Common myeloid progenitor, CD34-positive (primary cell): ENCODE data around the gene PALD1.

ENCODE experiments used
- CTCF ChIA-PET: fragments of 350-600 bp; sonication (Branson Sonifier 250); formaldehyde crosslinking; loops from one replicate; lab custom pipeline; 2021; ENCODE audit warnings: antibody characterized with exemption; lab: Charles Lee
- POLR2A ChIA-PET: fragments of 350-600 bp; sonication (Branson Sonifier 250); formaldehyde crosslinking; loops from one replicate; lab custom pipeline; 2021; ENCODE audit warnings: antibody characterized with exemption; lab: Charles Lee
- DNase-seq, 3 donors: peaks; one replicate each; pipeline versions ENCODE4 v3.0.0 to v3.0.0-alpha.2; 2013
- H3K27ac ChIP-seq, 2 experiments: 1 replicate in 1 of 2; 2 replicates in 1 of 2; pipeline ENCODE4 v1.7.0; 2013; ENCODE audit warnings: inconsistent platforms in 2 of 2, low read length in 2 of 2, mild to moderate bottlenecking in 2 of 2, low read depth in 1 of 2, moderate library complexity in 1 of 2; ENCODE audit not compliant: severe bottlenecking in 2 of 2, insufficient read depth in 1 of 2, poor library complexity in 1 of 2
- H3K27me3 ChIP-seq, 5 experiments: replicated peaks in 2 of 5; 1 replicate in 3 of 5; 2 replicates in 2 of 5; pipeline versions ENCODE4 v1.6.1 to v1.7.0; 2013; ENCODE audit warnings: low read length in 4 of 5, mild to moderate bottlenecking in 2 of 5, moderate library complexity in 2 of 5, inconsistent platforms in 1 of 5; ENCODE audit not compliant: insufficient read depth in 5 of 5, control insufficient read depth in 4 of 5
- H3K36me3 ChIP-seq, 4 experiments: 1 replicate in 2 of 4; 2 replicates in 2 of 4; pipeline versions ENCODE4 v1.6.1 to v1.7.0; 2013; ENCODE audit warnings: low read length in 3 of 4, control low read depth in 1 of 4, mild to moderate bottlenecking in 1 of 4; ENCODE audit not compliant: control insufficient read depth in 4 of 4, insufficient read depth in 4 of 4
- H3K4me1 ChIP-seq, 4 experiments: 1 replicate in 3 of 4; 2 replicates in 1 of 4; pipeline versions ENCODE4 v1.6.1 to v1.7.1; 2013; ENCODE audit warnings: low read length in 3 of 4, mild to moderate bottlenecking in 3 of 4, control low read depth in 1 of 4, inconsistent platforms in 1 of 4, moderate library complexity in 1 of 4; ENCODE audit not compliant: control insufficient read depth in 4 of 4, insufficient read depth in 4 of 4; ENCODE audit errors: control extremely low read depth in 1 of 4
- H3K4me3 ChIP-seq, 7 experiments: 1 replicate in 4 of 7; 2 replicates in 3 of 7; pipeline versions ENCODE4 v1.5.1 to v1.7.0; 2013; ENCODE audit warnings: mild to moderate bottlenecking in 7 of 7, low read length in 6 of 7, moderate library complexity in 6 of 7, inconsistent platforms in 2 of 7, low read depth in 2 of 7, control low read depth in 1 of 7; ENCODE audit not compliant: insufficient read depth in 4 of 7, control insufficient read depth in 1 of 7; ENCODE audit errors: extremely low read depth in 1 of 7
- H3K9me3 ChIP-seq, 5 experiments: 1 replicate in 4 of 5; 2 replicates in 1 of 5; pipeline versions ENCODE4 v1.6.1 to v1.7.1; 2013; ENCODE audit warnings: low read length in 4 of 5, mild to moderate bottlenecking in 2 of 5, inconsistent platforms in 1 of 5, low read depth in 1 of 5, moderate library complexity in 1 of 5; ENCODE audit not compliant: control insufficient read depth in 4 of 5, insufficient read depth in 2 of 5; ENCODE audit errors: control extremely low read depth in 1 of 5
- WGBS: methylation state at CpG from one replicate; pipeline ENCODE4 v1.1.5; 2013; ENCODE audit not compliant: insufficient coverage; 5-methylcytosine and 5-hydroxymethylcytosine counted together

PALD1 gene

GRCh38 chr10:70557876-70558275, 79.3 kb downstream of the PALD1 start:
- POLR2A ChIA-PET = no interaction called here
- peaks cover 0 to 40% (median 12%) of the 10 kb centered on the region in 4 experiments for H3K4me1 ChIP-seq

DNA sequence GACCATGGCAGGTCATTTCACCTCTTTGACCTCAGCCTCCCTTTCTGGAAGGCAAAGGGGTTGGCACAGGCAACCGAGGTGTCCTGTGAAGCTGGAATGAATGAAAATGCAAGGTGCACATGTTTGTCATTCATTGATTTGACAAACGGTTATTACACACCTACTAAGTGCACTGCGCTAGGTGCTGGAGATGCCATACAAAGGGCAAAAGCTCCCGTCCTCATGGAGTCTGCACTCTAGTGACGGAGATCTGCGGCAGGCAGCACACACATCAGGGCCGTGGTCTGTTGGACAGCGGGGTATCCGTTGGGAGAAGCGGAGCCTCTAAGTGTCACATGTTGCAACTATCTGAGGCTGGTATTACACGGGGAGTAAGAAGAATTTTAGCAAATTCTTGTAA, 79.7 kb downstream of the PALD1 start:
- CTCF ChIA-PET = interaction anchor here (0.9 to 5.3 kb wide), 25 partner anchors 9 to 325 kb away, joined by 3 to 69 read pairs (median 5); partner anchors contain the start of gene ADAMTS14
- H3K4me1 ChIP-seq = peaks cover 0 to 44% (median 13%) of the 10 kb centered on the region in 4 experiments
- H3K9me3 ChIP-seq = no peaks in the 10 kb centered on the region
- H3K4me3 ChIP-seq = no peak overlapping the region
- DNase-seq = no peak
- POLR2A ChIA-PET = no interaction called here
- H3K27me3 ChIP-seq = no peaks in the 10 kb centered on the region
- peak overlapping the region in 1 of 2 experiments; percentile 67 for H3K27ac ChIP-seq
- WGBS = 98% methylated on average over 9 of the region's 11 CpGs
- peaks cover 0 to 1% (median 0%) of the 10 kb centered on the region in 4 experiments for H3K36me3 ChIP-seq

More at GRCh38 chr10:70557876-70558275, 79.3 kb downstream of the PALD1 start:
- H3K4me3 ChIP-seq = no peak overlapping the region
- peaks cover 0 to 2% (median 0%) of the 10 kb centered on the region in 4 experiments for H3K36me3 ChIP-seq
- no peaks in the 10 kb centered on the region for H3K27me3 ChIP-seq
- CTCF ChIA-PET = interaction anchor here (1.6 to 4.5 kb wide), 4 partner anchors 8 to 201 kb away, joined by 4 to 69 read pairs (median 16); no protein-coding TSS in a partner anchor
- no peak overlapping the region for H3K27ac ChIP-seq
- H3K9me3 ChIP-seq = no peaks in the 10 kb centered on the region
- DNase-seq = no peak
- WGBS = 58% methylated on average over 2 of the region's 2 CpGs

GRCh38 chr10:70558871-70559810, 80.6 kb downstream of the PALD1 start:
- Histone ChIP-seq H3K36me3 (no peaks in the 10 kb centered on the region), H3K4me1 (peaks cover 0 to 50% (median 13%) of the 10 kb centered on the region in 4 experiments), H3K4me3 (peak overlapping the region in 5 of 7 experiments; percentile 30 to 79 (median 59)), H3K27me3 (no peaks in the 10 kb centered on the region), H3K9me3 (no peaks in the 10 kb centered on the region), H3K27ac (peak overlapping the region in 1 of 2 experiments; percentile 67)
- DNase-seq = peak; percentile 78 to 85 (median 85)
- ChIA-PET POLR2A (interaction anchor here (0.6 to 1.1 kb wide), 2 partner anchors 17 to 200 kb away, joined by 3 to 4 read pairs; no protein-coding TSS in a partner anchor), CTCF (interaction anchor here (0.6 to 5.3 kb wide), 35 partner anchors 10 to 687 kb away, joined by 3 to 69 read pairs (median 4); partner anchors contain the start of gene ADAMTS14)
- 20% methylated on average over 11 of the region's 20 CpGs for WGBS

DNA sequence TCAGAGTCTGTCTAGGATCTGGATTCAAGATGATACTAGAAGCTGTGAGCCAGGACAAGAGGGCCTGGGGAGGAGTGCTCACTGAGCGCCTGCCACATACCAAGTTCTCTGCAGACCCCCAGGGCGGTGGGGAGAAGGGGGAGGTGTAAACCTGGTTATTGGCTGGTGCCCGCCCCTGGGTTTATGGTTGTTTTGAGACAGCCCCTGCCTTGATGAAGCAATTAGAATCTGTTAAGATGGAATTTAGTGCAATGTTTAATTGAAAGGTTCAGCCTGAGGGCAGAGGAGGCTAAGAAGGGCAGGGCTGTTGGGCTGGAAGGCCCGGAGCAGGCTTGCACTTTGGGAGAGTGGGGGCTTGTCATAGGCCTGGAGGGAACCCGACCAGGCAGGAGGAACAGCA, 81.3 kb downstream of the PALD1 start:
- H3K9me3 ChIP-seq = no peaks in the 10 kb centered on the region
- no peak for DNase-seq
- peaks cover 0 to 56% (median 13%) of the 10 kb centered on the region in 4 experiments for H3K4me1 ChIP-seq
- H3K36me3 ChIP-seq = peaks cover 0 to 2% (median 0%) of the 10 kb centered on the region in 4 experiments
- no peaks in the 10 kb centered on the region for H3K27me3 ChIP-seq
- peak overlapping the region in 1 of 2 experiments; percentile 27 for H3K27ac ChIP-seq
- H3K4me3 ChIP-seq = no peak overlapping the region
- CTCF ChIA-PET = interaction anchor here (0.8 to 5.3 kb wide), 17 partner anchors 9 to 686 kb away, joined by 3 to 69 read pairs (median 5); partner anchors contain the start of gene ADAMTS14
- POLR2A ChIA-PET = no interaction called here
- WGBS = 98% methylated on average over 5 of the region's 5 CpGs

- WGBS = 96% methylated on average over 12 of the region's 14 CpGs
- DNase-seq = no peak
- no peaks in the 10 kb centered on the region for H3K27me3 ChIP-seq
- H3K27ac ChIP-seq = no peak overlapping the region
- H3K9me3 ChIP-seq = no peaks in the 10 kb centered on the region
- CTCF ChIA-PET = interaction anchor here (0.6 to 5.3 kb wide), 19 partner anchors 8 to 321 kb away, joined by 3 to 69 read pairs (median 5); partner anchors contain the start of gene ADAMTS14
- peaks cover 0 to 3% (median 0%) of the 10 kb centered on the region in 4 experiments for H3K36me3 ChIP-seq
- H3K4me1 ChIP-seq = peaks cover 0 to 63% (median 18%) of the 10 kb centered on the region in 4 experiments
- H3K4me3 ChIP-seq = no peak overlapping the region
- POLR2A ChIA-PET = no interaction called here
Observed at GRCh38 chr10:70560511-70560941, 82.0 kb downstream of the PALD1 start.

DNA sequence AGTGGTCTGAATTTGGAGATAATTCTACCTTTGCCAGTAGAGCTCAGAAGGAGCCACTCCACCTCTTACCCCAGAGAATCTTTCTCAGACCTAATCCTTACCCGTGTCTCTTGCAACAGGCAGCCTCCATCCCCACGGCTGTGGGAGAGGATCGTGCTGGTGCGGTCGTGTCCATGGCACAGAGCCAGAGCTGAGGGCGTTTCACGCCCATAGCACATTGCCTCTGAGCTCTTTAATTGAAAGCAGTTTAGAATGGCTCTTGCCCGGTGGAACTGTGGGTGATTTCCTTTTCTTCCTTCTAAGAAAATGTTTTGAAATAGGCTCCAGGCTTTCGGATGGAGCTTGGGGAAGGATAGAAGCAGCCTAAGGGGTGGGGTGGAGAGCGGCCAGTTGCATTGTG, 82.5 kb downstream of the PALD1 start:
- Histone ChIP-seq H3K9me3 (no peaks in the 10 kb centered on the region), H3K36me3 (peaks cover 0 to 3% (median 0%) of the 10 kb centered on the region in 4 experiments), H3K4me3 (no peak overlapping the region), H3K27me3 (no peaks in the 10 kb centered on the region), H3K4me1 (peaks cover 0 to 68% (median 23%) of the 10 kb centered on the region in 4 experiments), H3K27ac (no peak overlapping the region)
- ChIA-PET CTCF (interaction anchor here (0.6 to 5.3 kb wide), 18 partner anchors 9 to 334 kb away, joined by 3 to 69 read pairs (median 6); no protein-coding TSS in a partner anchor), POLR2A (no interaction called here)
- peak in 2 of 3 donors; percentile 38 to 40 for DNase-seq
- WGBS = 76% methylated on average over 9 of the region's 10 CpGs
